Activated CD4-positive, alpha-beta T cell treated with anti-CD3 and anti-CD28 coated beads for 4 hours (primary cell): Measurements from ENCODE around the gene CALM1.

Experiments
- DNase-seq, 2 donors: peaks; one replicate each; pipeline ENCODE4 v3.0.0-alpha.2; 2020

Gene CALM1

GRCh38 chr14:90444077-90444696 lies 47.4 kb downstream of the CALM1 start:
- DNase-seq, result no peak

DNA sequence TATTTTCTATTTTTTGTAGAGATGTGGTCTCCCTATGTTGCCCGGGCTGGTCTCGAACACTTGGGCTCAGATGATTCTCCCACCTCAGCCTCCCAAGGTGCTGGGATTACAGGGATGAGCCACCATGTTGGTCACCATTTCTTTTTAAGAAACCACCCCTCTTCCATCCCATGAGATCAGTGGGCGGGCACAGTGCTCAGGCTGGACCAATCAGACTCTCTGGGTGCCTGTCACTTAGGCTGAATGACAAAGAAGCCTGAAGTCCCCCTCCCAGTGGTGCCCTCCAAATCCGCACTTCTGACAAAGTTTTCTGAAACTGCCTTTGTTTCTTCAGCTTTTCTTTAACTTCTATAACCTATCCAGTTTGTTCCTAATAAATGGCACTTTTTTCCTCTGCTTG lies 48.2 kb downstream of the CALM1 start:
- no peak for DNase-seq

DNA sequence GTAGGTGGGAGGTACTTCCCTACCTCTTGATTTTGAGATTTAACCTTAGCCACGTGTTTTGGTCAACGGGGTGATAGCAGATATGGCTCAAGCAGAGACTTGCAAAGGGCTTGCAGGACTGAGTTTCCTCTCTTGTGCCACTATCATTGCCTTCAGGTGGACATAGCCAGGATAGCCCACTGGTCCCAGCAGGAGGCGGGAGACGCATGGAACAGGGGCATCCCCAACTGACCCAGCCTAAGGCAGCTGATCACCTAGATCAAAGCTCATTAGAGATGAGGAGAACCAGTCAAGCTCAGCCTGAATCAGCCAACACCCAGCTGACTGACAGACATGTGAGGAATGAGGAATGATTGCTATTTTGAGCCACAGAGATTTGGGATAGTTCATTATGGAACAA lies 49.6 kb downstream of the CALM1 start:
- DNase-seq, result no peak

- no peak for DNase-seq
Observed at GRCh38 chr14:90447720-90448497, 51.1 kb downstream of the CALM1 start.

- DNase-seq, result no peak
Observed at GRCh38 chr14:90449411-90449810, 52.6 kb downstream of the CALM1 start.

- DNase-seq, result no peak
Observed at GRCh38 chr14:90450151-90450550, 53.3 kb downstream of the CALM1 start.

- DNase-seq, result no peak
Observed at GRCh38 chr14:90450667-90451066, 53.8 kb downstream of the CALM1 start.

DNA sequence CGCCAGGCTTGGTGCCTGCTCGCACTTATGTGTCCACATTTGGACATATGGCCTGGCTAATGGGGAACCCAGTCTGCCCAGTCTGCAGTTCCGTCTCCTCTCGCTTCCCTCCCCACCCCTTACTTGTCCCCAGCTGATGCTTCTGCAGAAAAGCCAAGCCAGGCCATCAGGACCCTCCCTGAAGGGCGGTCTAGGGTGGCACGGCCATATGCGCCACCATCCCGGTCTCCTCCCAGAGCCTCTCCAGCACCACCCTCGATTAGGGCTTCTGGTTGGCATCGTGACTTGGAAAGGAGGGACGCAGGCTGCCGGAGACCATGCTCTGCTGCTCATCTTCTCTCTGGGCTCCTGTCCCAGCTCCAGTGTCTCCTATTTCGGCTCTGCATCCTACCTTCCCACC lies 54.6 kb downstream of the CALM1 start:
- no peak for DNase-seq

DNA sequence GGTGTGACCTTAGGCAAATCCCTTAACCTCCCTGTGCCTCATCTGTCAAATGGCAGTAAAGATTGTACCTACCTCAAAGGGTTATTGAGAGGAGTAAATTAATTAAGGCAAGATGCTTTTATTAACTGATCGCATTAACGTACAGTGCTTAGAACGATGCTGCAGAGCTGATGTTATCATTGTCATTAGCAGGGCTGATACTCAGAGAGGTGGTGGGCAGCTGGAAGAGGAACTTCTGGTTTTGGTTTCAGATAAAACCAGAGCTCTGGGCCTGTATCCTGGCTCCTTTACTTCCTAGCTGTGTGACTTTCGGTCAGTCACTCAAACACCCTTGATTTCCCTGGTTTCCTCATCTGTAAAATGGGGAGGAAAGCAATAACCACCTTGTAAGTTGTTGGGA lies 55.1 kb downstream of the CALM1 start:
- DNase-seq, result no peak

GRCh38 chr14:90452366-90452765 lies 55.5 kb downstream of the CALM1 start:
- DNase-seq, result no peak

DNA sequence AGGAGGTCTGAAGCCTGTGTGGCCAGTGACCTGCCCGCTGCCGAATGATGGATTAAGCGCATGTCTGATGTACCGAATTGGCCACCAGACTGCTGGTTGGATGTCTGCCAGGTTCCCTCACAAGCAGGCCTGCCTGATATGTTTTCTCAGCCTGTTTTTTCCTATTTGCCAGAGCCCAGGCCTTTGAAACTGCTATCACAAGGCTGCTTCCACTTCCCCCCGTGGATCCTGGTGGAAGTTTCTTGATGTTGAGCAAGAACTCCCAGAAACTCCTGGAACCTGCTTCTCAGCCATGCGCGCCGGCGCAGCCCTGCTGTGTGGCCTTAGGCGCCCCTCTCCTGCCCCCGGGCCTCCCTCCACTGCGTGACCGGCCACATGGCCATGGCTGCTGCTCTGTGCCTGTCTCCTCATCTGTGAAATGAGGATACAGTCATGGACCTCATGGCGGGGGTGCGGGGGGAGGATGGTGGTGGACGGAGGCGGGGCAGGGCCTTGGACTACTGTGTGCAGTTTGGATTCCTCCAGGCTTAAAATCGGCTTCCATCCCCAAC lies 56.6 kb downstream of the CALM1 start:
- no peak for DNase-seq

DNA sequence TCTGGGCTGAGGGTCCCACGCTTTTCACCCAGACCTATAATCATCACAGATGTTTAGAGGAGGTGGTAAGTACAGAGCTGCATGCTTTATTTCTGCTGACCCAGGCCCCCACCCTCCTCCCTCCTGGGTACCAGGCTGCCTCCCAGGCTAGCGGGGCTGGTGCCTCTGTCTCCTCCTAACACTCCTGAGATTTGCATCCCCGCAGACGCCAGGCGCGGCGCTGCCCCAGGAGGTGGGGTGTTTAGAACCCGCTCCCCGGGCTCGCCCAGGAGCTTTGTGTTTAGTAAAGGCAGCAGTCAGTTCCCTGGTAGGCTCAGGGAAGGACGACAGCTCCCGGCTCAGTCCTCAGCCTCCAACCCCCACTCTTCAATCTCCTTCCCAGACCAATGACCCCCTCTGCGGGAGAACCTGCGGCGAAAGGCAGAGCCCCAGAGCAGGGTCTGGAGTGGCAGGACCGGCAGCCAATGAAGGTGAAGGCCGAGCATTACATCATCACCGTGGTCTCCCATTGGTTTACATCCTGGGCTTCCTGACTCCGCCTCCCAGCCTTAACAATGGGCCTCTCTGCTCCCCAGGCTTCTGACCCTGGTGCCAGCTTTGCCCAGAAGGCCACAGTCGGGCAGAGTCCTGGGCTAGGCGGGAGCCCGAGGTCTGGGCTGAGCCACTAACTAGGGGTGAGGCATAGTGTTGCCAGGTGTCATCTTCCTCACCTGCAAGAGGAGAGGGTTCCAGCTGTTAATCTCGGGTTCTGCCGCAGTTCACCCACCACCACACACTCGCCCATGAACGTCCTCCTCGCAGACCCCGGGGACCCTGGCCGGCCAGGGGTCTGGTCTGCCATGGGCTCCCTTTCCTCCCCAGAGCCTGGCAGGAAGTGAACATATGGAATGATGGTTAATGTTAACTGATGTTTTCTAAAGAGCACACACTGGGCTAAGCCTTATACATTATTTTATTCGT lies 57.5 kb downstream of the CALM1 start:
- no peak for DNase-seq

GRCh38 chr14:90455100-90455571 lies 58.3 kb downstream of the CALM1 start:
- DNase-seq, result no peak

DNA sequence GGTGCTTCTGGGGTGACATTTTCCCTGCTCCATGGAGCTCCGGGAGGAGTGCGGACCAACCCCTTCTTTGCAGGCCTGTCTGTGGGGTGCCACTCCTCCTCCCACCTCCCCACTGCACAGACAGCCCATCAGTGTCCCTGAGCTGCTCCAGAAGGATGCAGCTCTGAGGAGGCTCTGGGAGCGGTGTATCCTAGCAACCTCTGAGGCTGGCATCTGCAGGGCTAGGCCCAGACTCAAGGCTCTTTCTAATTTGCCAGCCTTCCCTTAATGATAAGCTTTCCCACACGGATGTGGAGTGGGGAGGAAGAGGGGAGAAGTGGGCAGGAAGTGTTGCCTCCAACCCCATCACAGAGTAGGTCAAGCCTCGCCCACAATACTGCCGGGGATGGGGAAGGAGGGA lies 59.7 kb downstream of the CALM1 start:
- DNase-seq, result no peak

DNA sequence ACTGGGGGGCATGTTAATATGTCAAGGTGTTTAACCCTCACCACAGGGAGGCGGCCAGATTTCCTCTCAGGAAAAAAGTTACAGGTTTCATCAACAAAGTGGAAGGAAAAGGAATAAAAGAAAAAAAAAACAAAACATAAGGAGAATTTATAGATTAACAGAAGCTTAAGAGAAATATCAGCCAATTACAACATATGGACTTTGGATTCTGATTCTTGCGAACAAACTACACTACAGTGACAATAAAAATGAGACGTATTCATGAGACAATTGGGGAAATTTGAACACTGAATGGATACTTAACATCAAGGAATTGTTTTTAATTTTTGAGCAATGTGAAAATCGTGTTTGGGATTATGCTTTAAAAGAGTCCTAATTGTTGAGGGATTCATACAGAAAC lies 60.4 kb downstream of the CALM1 start:
- no peak for DNase-seq
